HG02642 (cell line): ENCODE measurements around the gene TAL2.

Source experiments
- ATAC-seq: cut with Tn5 transposase; IDR thresholded peaks from one replicate; pipeline ENCODE4 v1.9.1; 2021; ENCODE audit warnings: mild to moderate bottlenecking; ENCODE audit not compliant: unreplicated experiment, poor library complexity

TAL2 gene

DNA sequence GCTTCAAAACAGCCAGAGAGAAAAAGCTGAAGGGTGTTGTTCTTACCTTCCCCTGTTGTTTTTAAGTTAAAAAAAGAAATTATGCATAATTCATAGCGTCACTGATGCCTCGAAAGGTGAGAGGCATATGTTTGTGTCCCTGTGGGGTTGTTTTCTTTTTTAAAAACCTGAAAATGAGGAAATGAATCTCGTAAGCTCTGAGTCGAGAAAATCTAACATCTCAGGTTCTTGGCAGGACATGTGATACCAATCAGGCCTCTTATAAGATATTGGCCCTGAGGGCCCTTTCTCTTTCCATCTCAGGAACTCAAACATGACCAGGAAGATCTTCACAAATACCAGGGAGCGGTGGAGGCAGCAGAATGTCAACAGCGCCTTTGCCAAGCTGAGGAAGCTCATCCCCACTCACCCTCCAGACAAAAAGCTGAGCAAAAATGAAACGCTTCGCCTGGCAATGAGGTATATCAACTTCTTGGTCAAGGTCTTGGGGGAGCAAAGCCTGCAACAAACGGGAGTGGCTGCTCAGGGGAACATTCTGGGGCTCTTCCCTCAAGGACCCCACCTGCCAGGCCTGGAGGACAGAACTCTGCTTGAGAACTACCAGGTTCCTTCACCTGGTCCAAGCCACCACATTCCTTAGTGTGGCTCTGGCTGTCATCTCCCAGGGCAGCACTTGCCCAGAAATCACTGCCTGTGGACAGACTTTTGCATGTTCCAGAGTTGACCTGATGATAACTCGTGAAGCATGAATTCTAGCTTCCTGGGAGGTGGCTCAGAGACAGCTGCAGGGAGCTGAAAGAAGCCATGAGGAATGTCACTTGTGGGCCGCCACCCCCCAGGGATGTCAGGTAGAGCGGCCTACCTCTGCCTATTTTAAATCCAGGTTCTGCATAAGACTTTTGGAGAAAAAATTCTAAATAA lies at the start of gene TAL2:
Gene TAL2, plus strand, starts transcription at position 274 of the 921 bp plus-strand sequence. Its CDS starts 40 bp downstream, at position 314.
- peak; percentile 77 for ATAC-seq

DNA sequence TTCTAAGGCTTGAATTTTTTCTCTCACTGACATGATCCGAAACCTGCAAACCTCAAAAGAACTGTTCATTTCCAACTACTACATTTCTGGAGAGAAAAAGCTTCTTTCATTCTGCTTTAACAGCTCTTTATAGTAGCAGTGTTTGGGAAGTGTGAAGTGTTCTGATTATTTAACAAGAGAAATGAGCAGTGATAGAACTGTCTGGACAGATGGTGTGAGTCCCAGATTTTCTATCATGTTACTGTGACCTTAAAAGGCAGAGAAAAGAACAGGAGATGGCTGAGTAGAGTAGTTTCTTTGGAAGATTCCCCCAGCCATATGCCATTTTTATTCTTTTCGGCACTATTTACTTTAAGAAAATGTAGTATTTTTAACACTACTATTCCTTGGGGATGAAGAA lies 41.3 kb upstream of the TAL2 start:
- no peak for ATAC-seq

DNA sequence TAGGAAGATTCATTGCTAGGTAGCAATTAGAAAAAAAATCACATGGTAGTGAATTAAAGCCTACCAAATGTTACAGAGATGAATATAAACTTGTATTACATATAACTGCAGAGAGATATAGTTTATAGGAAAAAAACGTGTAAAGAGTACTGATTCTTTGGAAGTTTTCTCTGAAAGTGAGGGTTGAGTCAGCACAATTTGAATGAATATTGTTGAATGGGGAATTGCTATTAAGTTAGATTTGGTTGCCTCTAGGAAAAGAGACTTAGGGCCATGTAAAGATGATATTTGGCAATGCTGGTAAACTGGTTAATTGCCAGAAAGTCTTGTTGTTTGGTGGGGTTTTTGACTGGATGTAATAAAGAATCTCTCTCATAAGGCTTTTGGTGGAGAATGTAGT lies 37.2 kb upstream of the TAL2 start:
- ATAC-seq: no peak

GRCh38 chr9:105632807-105633206 lies 29.4 kb upstream of the TAL2 start:
- ATAC-seq: no peak

- ATAC-seq: no peak
Observed at GRCh38 chr9:105633411-105633810, 28.8 kb upstream of the TAL2 start.

GRCh38 chr9:105636331-105636730 lies 25.9 kb upstream of the TAL2 start:
- no peak for ATAC-seq

- ATAC-seq: no peak
Observed at GRCh38 chr9:105637787-105638395, 24.4 kb upstream of the TAL2 start.

DNA sequence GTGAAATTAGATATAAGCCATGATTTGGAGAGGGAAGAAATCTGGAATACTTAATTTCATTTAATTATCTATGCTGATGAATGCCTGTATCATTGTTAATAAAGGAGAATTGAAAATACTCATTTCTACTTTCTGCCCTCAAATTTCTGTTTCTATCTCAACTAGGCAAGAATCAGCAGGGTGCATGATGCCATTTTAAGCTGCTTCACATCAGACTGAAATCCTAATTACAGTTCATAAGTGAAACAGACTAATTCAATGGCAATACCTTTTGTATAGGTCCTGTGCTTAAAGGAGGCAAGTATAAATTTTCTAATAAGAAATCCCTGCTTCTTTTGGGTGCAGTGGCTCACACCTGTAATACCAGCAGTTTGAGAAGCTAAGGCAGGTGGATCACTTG lies 22.3 kb upstream of the TAL2 start:
- ATAC-seq: no peak

DNA sequence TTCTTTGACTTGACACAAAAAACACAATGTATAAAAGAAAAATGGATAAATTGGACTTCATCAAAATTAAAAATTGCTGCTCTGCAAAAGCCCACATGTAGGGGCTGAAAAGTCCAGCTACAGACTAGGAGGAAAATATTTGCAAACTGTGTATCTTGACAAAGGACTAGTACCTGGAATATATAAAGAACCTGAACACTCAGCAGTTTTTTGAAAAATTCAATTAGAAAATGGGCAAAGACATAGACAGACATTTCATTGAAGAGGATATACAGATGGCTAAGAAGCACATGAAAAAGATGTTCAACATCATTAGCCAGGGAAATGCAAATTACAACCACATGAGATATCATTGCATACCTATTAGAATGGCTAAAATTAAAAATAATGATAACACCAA lies 18.5 kb upstream of the TAL2 start:
- ATAC-seq: no peak

- ATAC-seq: no peak
Observed at GRCh38 chr9:105646879-105647594, 15.2 kb upstream of the TAL2 start.

- ATAC-seq: no peak
Observed at GRCh38 chr9:105647595-105648349, 14.5 kb upstream of the TAL2 start.

GRCh38 chr9:105651806-105652205 lies 10.5 kb upstream of the TAL2 start:
- ATAC-seq: no peak

DNA sequence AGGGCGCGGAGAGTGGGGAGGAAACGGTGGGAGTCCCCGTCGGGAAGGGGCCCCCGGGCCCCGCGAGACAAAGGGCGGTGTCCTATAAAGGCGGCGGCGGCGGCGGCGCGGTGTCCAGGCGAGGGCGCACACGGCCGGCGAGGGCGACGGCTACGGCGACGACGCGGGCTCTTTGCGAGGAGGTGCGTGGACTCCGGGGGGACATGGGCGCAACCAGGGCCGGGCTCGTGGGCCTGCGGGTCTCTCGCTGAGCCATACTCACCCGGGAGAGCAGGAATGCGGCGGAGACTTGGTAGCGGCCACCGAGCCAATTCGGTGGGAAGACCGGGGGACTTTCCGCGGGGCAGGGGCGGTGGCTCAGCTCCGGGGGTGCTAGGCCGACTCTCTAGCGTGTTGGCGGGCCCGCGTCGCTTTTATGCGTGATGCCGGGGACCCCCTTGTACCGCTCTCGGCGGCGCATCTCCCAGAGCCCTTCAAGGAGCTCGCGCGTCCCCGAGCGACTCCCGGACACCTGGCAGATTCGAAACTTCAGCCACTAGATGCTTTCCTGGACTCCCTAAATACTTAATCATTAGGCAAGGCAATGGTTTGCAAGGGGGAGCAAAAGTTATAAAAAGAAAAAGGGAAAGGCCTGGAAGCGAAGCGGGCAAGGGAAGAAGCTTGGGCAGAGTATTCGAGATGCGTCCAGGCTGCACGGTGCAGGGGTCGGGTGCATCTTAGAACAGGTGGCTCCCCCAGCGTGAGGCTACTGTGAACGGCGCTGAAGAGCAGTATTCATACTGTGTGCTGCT lies 5.9 kb upstream of the TAL2 start:
- peak; percentile 76 for ATAC-seq

DNA sequence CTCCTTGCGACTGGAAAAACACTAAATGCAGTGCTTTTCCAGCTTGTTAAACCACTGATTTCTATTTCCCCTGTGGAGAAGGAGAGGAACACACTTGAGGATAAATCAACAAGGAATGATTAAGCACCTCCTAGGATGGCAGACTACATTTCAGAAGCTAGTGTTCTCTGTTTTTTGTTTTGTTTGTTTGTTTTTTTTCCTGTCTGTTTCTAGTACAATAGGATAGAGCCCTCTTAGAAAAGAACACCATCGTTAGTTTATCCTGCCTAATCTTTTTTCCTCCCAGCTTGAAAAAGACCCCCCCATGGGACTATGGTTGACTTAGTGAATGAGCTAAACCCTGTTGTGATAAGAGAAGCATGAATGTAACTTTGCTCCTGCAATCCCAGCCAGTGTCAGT lies 3.9 kb upstream of the TAL2 start:
- ATAC-seq: no peak

GRCh38 chr9:105661011-105661410 lies 1.2 kb upstream of the TAL2 start:
- ATAC-seq: no peak

- ATAC-seq: no peak
Observed at GRCh38 chr9:105663914-105664313, 1.7 kb downstream of the TAL2 start.

DNA sequence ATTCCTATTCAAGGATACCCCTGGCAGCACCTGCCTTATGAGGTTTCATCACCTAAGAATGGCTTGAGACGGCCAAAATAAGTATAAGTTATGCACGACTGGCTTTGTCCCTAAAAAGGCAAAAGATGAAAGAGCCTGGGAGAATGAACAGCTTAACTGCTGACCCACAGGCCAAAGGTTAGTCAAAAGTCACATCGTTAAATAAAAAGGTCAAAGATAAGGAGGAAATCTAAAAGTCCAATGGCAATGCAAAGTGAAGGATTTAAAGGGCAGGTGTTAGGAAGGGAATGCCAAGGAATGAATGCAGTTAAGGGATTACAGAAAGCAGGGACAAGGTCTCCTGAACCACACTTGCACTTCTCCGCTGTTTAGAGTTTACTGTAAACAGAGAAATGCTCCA lies 5.6 kb downstream of the TAL2 start:
- ATAC-seq: no peak

- ATAC-seq: no peak
Observed at GRCh38 chr9:105670315-105670714, 8.1 kb downstream of the TAL2 start.

GRCh38 chr9:105670775-105671174 lies 8.5 kb downstream of the TAL2 start:
- ATAC-seq: no peak
